Caco-2 (cell line): ENCODE results near the gene LARP1. TPM values are rescaled to one million over a fixed set of nuclear protein-coding genes. Genes with fewer than 3 reads are reported as not detected.

ENCODE experiments used
- BruUV-seq: library from RNA; stranded (reverse); fragments of 400-500 nt; replicated peaks from 2 replicates; lab custom pipeline; 2021; lab: Mats Ljungman, UMichigan
- CTCF ChIA-PET: fragments of 300-600 bp; sonication (Branson Sonifier 250); formaldehyde crosslinking; loops from one replicate; lab custom pipeline; 2022; ENCODE audit warnings: antibody characterized with exemption; lab: Charles Lee
- POLR2A ChIA-PET: fragments of 300-600 bp; sonication (Branson Sonifier 250); formaldehyde crosslinking; loops from one replicate; lab custom pipeline; 2022; ENCODE audit warnings: antibody characterized with exemption; lab: Charles Lee
- DNase-seq, 2 experiments: peaks; one replicate each; pipeline versions ENCODE4 v3.0.0 to v3.0.0-alpha.2; 2020 to 2022
- H3K27me3 ChIP-seq: replicated peaks from 2 replicates; pipeline ENCODE4 v1.6.0; 2011; ENCODE audit warnings: low read length; ENCODE audit not compliant: control insufficient read depth, insufficient read depth
- H3K36me3 ChIP-seq: 2 replicates; pipeline ENCODE4 v1.5.1; 2011; ENCODE audit warnings: low read length; ENCODE audit not compliant: control insufficient read depth, insufficient read depth
- H3K4me1 ChIP-seq: fragments of 250-450 bp; sonication (Bioruptor Pico); 2 replicates; pipeline ENCODE4 v1.5.1; 2020; ENCODE audit warnings: mild to moderate bottlenecking
- H3K4me3 ChIP-seq: 2 replicates; pipeline ENCODE4 v1.5.1; 2011; ENCODE audit warnings: low read depth, mild to moderate bottlenecking, control low read depth, low read length
- H3K9me3 ChIP-seq: fragments of 250-450 bp; sonication (Bioruptor Pico); 2 replicates; pipeline ENCODE4 v1.5.1; 2020; ENCODE audit warnings: mild to moderate bottlenecking, moderate library complexity
- H3K27ac Mint-ChIP-seq: one replicate; pipeline ENCODE4 v1.8.0; 2022; ENCODE audit warnings: mixed read lengths; ENCODE audit not compliant: unreplicated experiment
- H3K27me3 Mint-ChIP-seq: one replicate; pipeline ENCODE4 v1.8.0; 2022; ENCODE audit warnings: mixed read lengths; ENCODE audit not compliant: insufficient read depth, unreplicated experiment
- H3K36me3 Mint-ChIP-seq: one replicate; pipeline ENCODE4 v1.8.0; 2022; ENCODE audit warnings: mild to moderate bottlenecking, mixed read lengths; ENCODE audit not compliant: insufficient read depth, unreplicated experiment
- H3K4me1 Mint-ChIP-seq: one replicate; pipeline ENCODE4 v1.8.0; 2022; ENCODE audit warnings: low read depth, mixed read lengths; ENCODE audit not compliant: unreplicated experiment
- H3K4me3 Mint-ChIP-seq: one replicate; pipeline ENCODE4 v1.8.0; 2022; ENCODE audit warnings: mild to moderate bottlenecking, moderate library complexity, mixed read lengths; ENCODE audit not compliant: unreplicated experiment
- H3K9me3 Mint-ChIP-seq: one replicate; pipeline ENCODE4 v1.8.0; 2022; ENCODE audit warnings: mixed read lengths; ENCODE audit not compliant: unreplicated experiment
- CTCF ChIP-seq, 2 experiments: fragments of 200-600 bp in 1 of 2; IDR thresholded peaks; 1 replicate in 1 of 2; 2 replicates in 1 of 2; pipeline versions ENCODE4 v1.5.1 to v1.8.0; 2011 to 2022; ENCODE audit warnings: antibody characterized with exemption in 1 of 2, control low read depth in 1 of 2, inconsistent platforms in 1 of 2, low read depth in 1 of 2, low read length in 1 of 2, mild to moderate bottlenecking in 1 of 2, moderate library complexity in 1 of 2; ENCODE audit not compliant: insufficient read depth in 1 of 2, severe bottlenecking in 1 of 2, unreplicated experiment in 1 of 2
- intact Hi-C: fragments of 100-400 bp; cut with micrococcal nuclease; formaldehyde crosslinking; loops from one replicate; pipeline ENCODE4 v1.10.0; 2022; ENCODE audit not compliant: unreplicated experiment
- total RNA-seq: library from RNA; stranded (reverse); gene quantifications from 2 replicates; pipeline ENCODE4 v1.2.3, GENCODE V29; 2022

The LARP1 gene
- total RNA-seq, 1 experiment from 2014 or later: 372 TPM

- intact Hi-C loops: no loop called here
- H3K27ac Mint-ChIP-seq: peak overlapping the region; percentile 42
- POLR2A ChIA-PET: no interaction called here
- H3K4me3 Mint-ChIP-seq: no peak overlapping the region
- no peaks in the 10 kb centered on the region for H3K9me3 ChIP-seq
- BruUV-seq: no TSS peak
- H3K4me1 ChIP-seq: peaks cover 24% of the 10 kb centered on the region
- peaks cover 37% of the 10 kb centered on the region for H3K36me3 Mint-ChIP-seq
- no peak for DNase-seq
- H3K36me3 ChIP-seq: no peaks in the 10 kb centered on the region; the same call in 1 of the 2 replicates
- H3K27me3 ChIP-seq: no peaks in the 10 kb centered on the region
- no peaks in the 10 kb centered on the region for H3K9me3 Mint-ChIP-seq
- no peak overlapping the region for H3K4me3 ChIP-seq
- H3K4me1 Mint-ChIP-seq: peaks cover 35% of the 10 kb centered on the region
- no peaks in the 10 kb centered on the region for H3K27me3 Mint-ChIP-seq
- TF ChIP-seq CTCF (IDR thresholded peaks at IDR 0.05; ENCODE audit: insufficient read depth in 1 of 2, low read depth in 1 of 2, low read length in 1 of 2, severe bottlenecking in 1 of 2, unreplicated experiment in 1 of 2): no peak
- CTCF ChIA-PET: no interaction called here
Measured at GRCh38 chr5:154767576-154767975, 12.4 kb downstream of the LARP1 start.

GRCh38 chr5:154768207-154768606 is 13.0 kb downstream of the LARP1 start:
- no TSS peak for BruUV-seq
- no peak for DNase-seq
- Mint-ChIP-seq H3K36me3 (peaks cover 40% of the 10 kb centered on the region), H3K4me3 (no peak overlapping the region), H3K27ac (no peak overlapping the region), H3K9me3 (no peaks in the 10 kb centered on the region), H3K4me1 (peaks cover 35% of the 10 kb centered on the region), H3K27me3 (no peaks in the 10 kb centered on the region)
- intact Hi-C loops: no loop called here
- Histone ChIP-seq H3K36me3 (no peaks in the 10 kb centered on the region; the same call in 1 of the 2 replicates), H3K4me1 (peaks cover 24% of the 10 kb centered on the region), H3K27me3 (no peaks in the 10 kb centered on the region), H3K4me3 (no peak overlapping the region), H3K9me3 (no peaks in the 10 kb centered on the region)
- ChIA-PET POLR2A (no interaction called here), CTCF (no interaction called here)
- TF ChIP-seq CTCF (IDR thresholded peaks at IDR 0.05; ENCODE audit: insufficient read depth in 1 of 2, low read depth in 1 of 2, low read length in 1 of 2, severe bottlenecking in 1 of 2, unreplicated experiment in 1 of 2): no peak

- Mint-ChIP-seq H3K27ac (peak overlapping the region; percentile 14), H3K36me3 (peaks cover 31% of the 10 kb centered on the region), H3K9me3 (no peaks in the 10 kb centered on the region), H3K4me3 (no peak overlapping the region), H3K27me3 (no peaks in the 10 kb centered on the region), H3K4me1 (peaks cover 38% of the 10 kb centered on the region)
- CTCF ChIA-PET: no interaction called here
- Histone ChIP-seq H3K36me3 (no peaks in the 10 kb centered on the region), H3K27me3 (no peaks in the 10 kb centered on the region), H3K4me1 (peaks cover 24% of the 10 kb centered on the region), H3K9me3 (no peaks in the 10 kb centered on the region), H3K4me3 (no peak overlapping the region)
- no peak for DNase-seq
- POLR2A ChIA-PET: interaction anchor here (0.6 kb wide), 1 partner anchor 11 kb away, joined by 3 read pairs; no protein-coding TSS in a partner anchor
- intact Hi-C loops: no loop called here
- no TSS peak for BruUV-seq
- TF ChIP-seq CTCF (IDR thresholded peaks at IDR 0.05; ENCODE audit: insufficient read depth in 1 of 2, low read depth in 1 of 2, low read length in 1 of 2, severe bottlenecking in 1 of 2, unreplicated experiment in 1 of 2): no peak
Measured at GRCh38 chr5:154770111-154770510, 14.9 kb downstream of the LARP1 start.
